GM12878 (cell line): Measurements from ENCODE around the gene SEC62.

Experiments
- BCL11A ChIP-seq: IDR thresholded peaks from 2 replicates; pipeline ENCODE4 v1.6.1; 2011; ENCODE audit warnings: low read depth, low read length
- BMI1 ChIP-seq: fragments of 450-650 bp; IDR thresholded peaks from 2 replicates; pipeline ENCODE4 v1.6.1; 2016; ENCODE audit warnings: mild to moderate bottlenecking, moderate library complexity, borderline replicate concordance
- CBFB ChIP-seq: IDR thresholded peaks from 2 replicates; pipeline ENCODE4 v1.6.1; 2016; ENCODE audit warnings: antibody characterized with exemption, low read depth
- CTCF ChIP-seq, 3 experiments: IDR thresholded peaks in 2 of 3; conservative IDR thresholded peaks in 1 of 3; 2 replicates each; pipeline ENCODE4 v1.5.1; 2011; ENCODE audit warnings: low read depth in 3 of 3, low read length in 3 of 3, mild to moderate bottlenecking in 3 of 3, control low read depth in 2 of 3, moderate library complexity in 2 of 3, inconsistent platforms in 1 of 3, mixed read lengths in 1 of 3; ENCODE audit not compliant: control insufficient read depth in 2 of 3, insufficient read depth in 1 of 3; ENCODE audit errors: extremely low read depth in 1 of 3
- EZH2 ChIP-seq: IDR thresholded peaks from 2 replicates; pipeline ENCODE4 v1.6.1; 2012; ENCODE audit warnings: low read depth, mild to moderate bottlenecking, control low read depth, inconsistent platforms, low read length, borderline replicate concordance; ENCODE audit not compliant: control insufficient read depth
- FOXM1 ChIP-seq: IDR thresholded peaks from 2 replicates; pipeline ENCODE4 v1.6.1; 2012; ENCODE audit warnings: low read depth, mild to moderate bottlenecking, inconsistent platforms, low read length, moderate library complexity
- HCFC1 ChIP-seq: fragments of 150-350 bp; IDR thresholded peaks from 2 replicates; pipeline ENCODE4 v1.6.1; 2014; ENCODE audit warnings: low read length
- HDGF ChIP-seq: fragments of 450-650 bp; IDR thresholded peaks from 2 replicates; pipeline ENCODE4 v1.6.1; 2016; ENCODE audit warnings: antibody characterized with exemption
- MXI1 ChIP-seq: fragments of 150-350 bp; IDR thresholded peaks from 2 replicates; pipeline ENCODE4 v1.6.1; 2011; ENCODE audit warnings: low read depth, mild to moderate bottlenecking, inconsistent platforms, low read length, improper control_type of control experiment
- PAX8 ChIP-seq: fragments of 450-650 bp; IDR thresholded peaks from 2 replicates; pipeline ENCODE4 v1.6.1; 2017; ENCODE audit warnings: mild to moderate bottlenecking, moderate library complexity
- POLR2A ChIP-seq: IDR thresholded peaks from 2 replicates; pipeline ENCODE4 v1.6.1; 2011; ENCODE audit warnings: low read depth, mild to moderate bottlenecking, low read length
- POLR2AphosphoS5 ChIP-seq: IDR thresholded peaks from 2 replicates; pipeline ENCODE4 v1.6.1; 2011; ENCODE audit warnings: mild to moderate bottlenecking, low read length, inconsistent platforms
- USF2 ChIP-seq: IDR thresholded peaks from 2 replicates; pipeline ENCODE4 v1.6.1; 2011; ENCODE audit warnings: low read depth, low read length, improper control_type of control experiment, borderline replicate concordance
- ZNF592 ChIP-seq: fragments of 450-650 bp; IDR thresholded peaks from 2 replicates; pipeline ENCODE4 v1.6.1; 2017; ENCODE audit warnings: mild to moderate bottlenecking, moderate library complexity

- no peak for TF ChIP-seq CBFB
- TF ChIP-seq POLR2AphosphoS5: no peak
- TF ChIP-seq USF2: no peak
- TF ChIP-seq HCFC1: no peak
- TF ChIP-seq BMI1: no peak
- no peak for TF ChIP-seq CTCF (IDR thresholded peaks at IDR 0.05 in 2 of 3, conservative IDR thresholded peaks at IDR 0.05 in 1 of 3; ENCODE audit: control insufficient read depth in 2 of 3, extremely low read depth in 1 of 3, insufficient read depth in 1 of 3, low read depth in 3 of 3, low read length in 3 of 3)
- no peak for TF ChIP-seq POLR2A
- no peak for TF ChIP-seq HDGF
- TF ChIP-seq FOXM1: no peak
- TF ChIP-seq MXI1: no peak
- TF ChIP-seq BCL11A: no peak
- TF ChIP-seq EZH2: no peak
- no peak for TF ChIP-seq ZNF592
- TF ChIP-seq PAX8: no peak
Observed at GRCh38 chr3:169980055-169980454, 13.4 kb downstream of the SEC62 start.
